WTC11 (cell line): ENCODE measurements around the gene NUP85.

Experiments
- TF ChIP-seq, protein P1 (sequence below): fragments of 200-600 bp; IDR thresholded peaks from 2 replicates; pipeline ENCODE4 v1.8.0; 2022; ENCODE audit warnings: antibody characterized with exemption
- TF ChIP-seq, protein P2 (sequence below): sonication (generic); formaldehyde crosslinking; IDR thresholded peaks from 2 replicates; pipeline ENCODE4 v1.8.0; 2023; ENCODE audit warnings: missing genetic modification reagents

DNA sequence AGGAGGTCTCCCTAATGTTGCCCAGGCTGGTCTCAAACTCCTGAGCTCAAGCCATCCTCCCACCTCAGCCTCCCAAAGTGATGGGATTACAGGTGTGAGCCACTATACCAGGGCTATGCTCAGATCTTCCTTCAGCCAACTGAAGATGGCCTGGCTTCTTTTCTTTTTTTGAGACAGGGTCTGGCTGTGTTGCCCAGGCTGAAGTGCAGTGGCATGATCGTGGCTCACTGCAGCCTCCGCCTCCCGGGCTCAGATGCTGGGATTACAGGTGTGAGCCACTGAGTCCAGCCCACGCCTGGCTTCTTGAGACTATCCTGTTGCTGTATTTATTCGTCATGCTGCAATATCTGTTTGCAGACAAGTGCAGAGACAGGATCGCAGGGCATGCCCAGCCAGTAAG lies 79.6 kb downstream of the NUP85 start:
- TF ChIP-seq, protein P1, sequence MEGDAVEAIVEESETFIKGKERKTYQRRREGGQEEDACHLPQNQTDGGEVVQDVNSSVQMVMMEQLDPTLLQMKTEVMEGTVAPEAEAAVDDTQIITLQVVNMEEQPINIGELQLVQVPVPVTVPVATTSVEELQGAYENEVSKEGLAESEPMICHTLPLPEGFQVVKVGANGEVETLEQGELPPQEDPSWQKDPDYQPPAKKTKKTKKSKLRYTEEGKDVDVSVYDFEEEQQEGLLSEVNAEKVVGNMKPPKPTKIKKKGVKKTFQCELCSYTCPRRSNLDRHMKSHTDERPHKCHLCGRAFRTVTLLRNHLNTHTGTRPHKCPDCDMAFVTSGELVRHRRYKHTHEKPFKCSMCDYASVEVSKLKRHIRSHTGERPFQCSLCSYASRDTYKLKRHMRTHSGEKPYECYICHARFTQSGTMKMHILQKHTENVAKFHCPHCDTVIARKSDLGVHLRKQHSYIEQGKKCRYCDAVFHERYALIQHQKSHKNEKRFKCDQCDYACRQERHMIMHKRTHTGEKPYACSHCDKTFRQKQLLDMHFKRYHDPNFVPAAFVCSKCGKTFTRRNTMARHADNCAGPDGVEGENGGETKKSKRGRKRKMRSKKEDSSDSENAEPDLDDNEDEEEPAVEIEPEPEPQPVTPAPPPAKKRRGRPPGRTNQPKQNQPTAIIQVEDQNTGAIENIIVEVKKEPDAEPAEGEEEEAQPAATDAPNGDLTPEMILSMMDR: no peak
- TF ChIP-seq, protein P2, sequence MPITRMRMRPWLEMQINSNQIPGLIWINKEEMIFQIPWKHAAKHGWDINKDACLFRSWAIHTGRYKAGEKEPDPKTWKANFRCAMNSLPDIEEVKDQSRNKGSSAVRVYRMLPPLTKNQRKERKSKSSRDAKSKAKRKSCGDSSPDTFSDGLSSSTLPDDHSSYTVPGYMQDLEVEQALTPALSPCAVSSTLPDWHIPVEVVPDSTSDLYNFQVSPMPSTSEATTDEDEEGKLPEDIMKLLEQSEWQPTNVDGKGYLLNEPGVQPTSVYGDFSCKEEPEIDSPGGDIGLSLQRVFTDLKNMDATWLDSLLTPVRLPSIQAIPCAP (CRISPR knock-in tag): no peak
